ENCODE data around the gene UCN2.

Gene UCN2

DNA sequence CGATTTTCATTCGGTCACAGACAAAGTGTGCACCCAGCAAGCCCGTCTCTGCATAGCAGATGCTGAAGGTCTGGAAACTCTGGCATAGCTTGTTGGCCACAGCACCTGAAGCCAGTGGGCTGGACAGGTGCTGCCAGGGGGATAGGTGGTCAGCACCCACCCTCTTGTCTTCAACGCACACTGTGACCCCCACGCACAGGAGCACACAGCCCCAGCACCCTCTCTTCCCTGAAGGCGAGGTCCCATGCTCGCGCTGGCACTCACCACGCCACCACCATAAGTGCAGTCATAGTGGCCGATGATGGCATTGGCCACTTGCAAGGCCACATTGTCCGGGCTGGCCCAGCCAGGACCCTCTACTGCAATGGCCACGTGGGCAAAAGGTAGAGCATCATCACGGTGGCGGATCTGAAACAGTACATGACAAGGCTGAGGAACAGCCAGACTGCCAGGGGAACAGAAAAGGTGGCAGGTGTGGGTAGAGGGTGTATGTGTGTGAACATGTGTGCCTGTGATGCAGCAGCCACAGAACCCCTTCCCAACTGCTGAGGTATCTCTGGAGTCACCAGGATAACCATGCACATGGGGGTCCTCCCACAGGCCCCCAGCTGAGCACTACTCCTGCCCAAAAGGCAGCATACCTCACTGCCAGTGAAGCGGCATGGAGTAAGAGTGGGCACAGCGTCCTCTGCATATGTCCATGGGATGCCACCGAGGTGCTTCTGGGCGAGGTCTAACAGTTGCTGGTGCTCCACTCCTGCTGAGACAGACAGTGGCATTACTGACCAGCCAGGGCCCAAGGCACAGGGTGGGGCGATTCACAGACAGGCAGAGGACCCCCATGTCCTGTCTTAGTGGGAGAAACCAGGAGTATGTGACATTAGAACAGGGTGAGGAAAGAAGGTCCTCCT, 37.4 kb upstream of the UCN2 start:
- TF ChIP-seq, protein P1, sequence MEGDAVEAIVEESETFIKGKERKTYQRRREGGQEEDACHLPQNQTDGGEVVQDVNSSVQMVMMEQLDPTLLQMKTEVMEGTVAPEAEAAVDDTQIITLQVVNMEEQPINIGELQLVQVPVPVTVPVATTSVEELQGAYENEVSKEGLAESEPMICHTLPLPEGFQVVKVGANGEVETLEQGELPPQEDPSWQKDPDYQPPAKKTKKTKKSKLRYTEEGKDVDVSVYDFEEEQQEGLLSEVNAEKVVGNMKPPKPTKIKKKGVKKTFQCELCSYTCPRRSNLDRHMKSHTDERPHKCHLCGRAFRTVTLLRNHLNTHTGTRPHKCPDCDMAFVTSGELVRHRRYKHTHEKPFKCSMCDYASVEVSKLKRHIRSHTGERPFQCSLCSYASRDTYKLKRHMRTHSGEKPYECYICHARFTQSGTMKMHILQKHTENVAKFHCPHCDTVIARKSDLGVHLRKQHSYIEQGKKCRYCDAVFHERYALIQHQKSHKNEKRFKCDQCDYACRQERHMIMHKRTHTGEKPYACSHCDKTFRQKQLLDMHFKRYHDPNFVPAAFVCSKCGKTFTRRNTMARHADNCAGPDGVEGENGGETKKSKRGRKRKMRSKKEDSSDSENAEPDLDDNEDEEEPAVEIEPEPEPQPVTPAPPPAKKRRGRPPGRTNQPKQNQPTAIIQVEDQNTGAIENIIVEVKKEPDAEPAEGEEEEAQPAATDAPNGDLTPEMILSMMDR (IDR thresholded peaks at IDR 0.05; ENCODE audit: insufficient read depth, low read length, missing control alignments) = no peak
- no peak for DNase-seq (ENCODE audit: low read depth, low spot score)
- CTCF ChIA-PET = interaction anchor here (1.2 to 1.8 kb wide), 2 partner anchors 10 to 43 kb away, joined by 4 to 11 read pairs; no protein-coding TSS in a partner anchor

DNA sequence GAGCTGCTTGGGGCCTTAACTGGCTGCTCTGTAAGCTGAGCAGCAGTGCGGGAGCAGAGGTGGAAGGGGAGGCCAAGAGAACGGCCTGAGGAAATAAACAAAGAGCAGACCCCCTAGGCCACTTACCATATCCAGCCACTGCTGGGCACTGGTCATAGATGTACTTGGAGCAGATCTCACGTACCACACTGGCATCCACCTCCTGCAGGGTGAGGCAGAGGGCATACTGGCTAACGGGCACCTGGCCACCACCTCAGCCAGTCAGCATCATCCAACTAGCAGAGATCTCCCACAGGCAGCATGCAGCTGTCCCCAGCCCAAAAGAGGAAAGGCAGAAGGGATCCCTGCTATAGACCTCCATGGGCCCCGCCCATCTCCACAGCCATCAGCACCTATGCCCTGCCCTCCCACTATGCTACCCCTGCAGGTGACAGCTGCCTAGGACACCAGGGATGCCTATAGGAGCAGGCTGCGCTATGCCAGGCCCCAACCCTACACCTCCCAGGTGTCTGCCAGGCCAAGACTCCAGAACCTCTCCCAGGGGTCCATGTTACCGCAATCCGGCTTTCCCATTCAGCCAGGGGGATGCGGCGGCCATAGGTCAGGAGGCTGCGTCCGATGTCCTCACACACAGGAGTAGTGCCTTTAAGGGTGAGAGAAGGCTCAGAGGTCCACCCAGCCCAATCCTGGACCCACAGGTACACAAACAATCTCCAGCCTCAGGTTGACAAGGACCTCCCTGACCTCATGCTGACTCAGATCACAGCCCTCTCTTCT, 36.1 kb upstream of the UCN2 start:
- POLR2A ChIA-PET = interaction anchor here (1.2 to 1.7 kb wide), 2 partner anchors 9 to 35 kb away, joined by 3 to 7 read pairs; partner anchors contain the start of gene SLC26A6
- TF ChIP-seq, protein P1 (IDR thresholded peaks at IDR 0.05; ENCODE audit: insufficient read depth, low read length, missing control alignments) = no peak
- CTCF ChIA-PET = interaction anchor here (0.8 to 3.1 kb wide), 3 partner anchors 8 to 50 kb away, joined by 3 to 25 read pairs (median 4); partner anchors contain the start of gene PFKFB4
- DNase-seq (ENCODE audit: low read depth, low spot score) = no peak
- H3K4me3 ChIP-seq (ENCODE audit: low read depth, low read length) = peak overlapping the region; percentile 23; the same call in 1 of the 2 replicates

More for the DNA sequence above, 37.4 kb upstream of the UCN2 start:
- no peak overlapping the region for H3K4me3 ChIP-seq (ENCODE audit: low read depth, low read length)
- POLR2A ChIA-PET = no interaction called here

DNA sequence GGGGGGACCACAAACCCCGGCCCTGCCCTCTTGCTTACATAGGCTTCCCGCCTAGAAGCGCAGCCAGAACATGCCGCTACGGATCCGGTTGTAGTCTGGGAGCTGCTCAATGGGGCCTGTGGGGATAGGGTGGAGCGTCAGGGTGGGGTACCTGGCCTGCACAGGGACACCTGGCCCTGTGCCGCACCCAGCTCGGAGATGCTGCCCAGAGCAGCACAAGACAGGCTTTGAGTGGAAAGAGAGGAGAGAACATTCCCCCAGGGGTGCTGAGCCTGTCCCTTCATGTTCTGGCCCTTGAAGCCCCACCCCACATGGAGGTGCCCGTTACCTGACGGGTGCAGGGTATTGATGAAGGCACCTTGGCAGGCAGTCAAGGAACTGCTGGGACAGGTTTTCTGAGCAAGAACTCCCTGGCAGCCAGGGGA, 35.5 kb upstream of the UCN2 start:
- TF ChIP-seq, protein P1 (IDR thresholded peaks at IDR 0.05; ENCODE audit: insufficient read depth, low read length, missing control alignments) = no peak
- peak overlapping the region; percentile 23 for H3K4me3 ChIP-seq (ENCODE audit: low read depth, low read length)
- CTCF ChIA-PET = interaction anchor here (0.6 to 3.1 kb wide), 5 partner anchors 9 to 141 kb away, joined by 3 to 25 read pairs (median 4); partner anchors contain the start of genes PFKFB4 and TMEM89
- no peak for DNase-seq (ENCODE audit: low read depth, low spot score)
- POLR2A ChIA-PET = interaction anchor here (1.2 to 1.7 kb wide), 3 partner anchors 9 to 36 kb away, joined by 3 to 7 read pairs (median 4); partner anchors contain the start of gene SLC26A6

GRCh38 chr3:48598323-48599076, 34.9 kb upstream of the UCN2 start:
- peak overlapping the region; percentile 23 for H3K4me3 ChIP-seq (ENCODE audit: low read depth, low read length)
- TF ChIP-seq, protein P1 (IDR thresholded peaks at IDR 0.05; ENCODE audit: insufficient read depth, low read length, missing control alignments) = no peak
- ChIA-PET CTCF (interaction anchor here (0.6 to 3.1 kb wide), 7 partner anchors 10 to 141 kb away, joined by 3 to 25 read pairs (median 4); partner anchors contain the start of genes PFKFB4, SLC26A6, TMEM89 and UQCRC1), POLR2A (interaction anchor here (0.7 to 1.7 kb wide), 6 partner anchors 10 to 64 kb away, joined by 3 to 7 read pairs (median 4); partner anchors contain the start of genes CELSR3, SLC26A6 and UCN2)
- peak; percentile 82 for DNase-seq (ENCODE audit: low read depth, low spot score)

- ChIA-PET POLR2A (no interaction called here), CTCF (interaction anchor here (0.9 to 3.1 kb wide), 4 partner anchors 9 to 38 kb away, joined by 5 to 25 read pairs (median 6); partner anchors contain the start of genes PFKFB4, SLC26A6 and UQCRC1)
- TF ChIP-seq, protein P1 (IDR thresholded peaks at IDR 0.05; ENCODE audit: insufficient read depth, low read length, missing control alignments) = no peak
- DNase-seq (ENCODE audit: low read depth, low spot score) = no peak
- H3K4me3 ChIP-seq (ENCODE audit: low read depth, low read length) = no peak overlapping the region
These were observed 33.8 kb upstream of the UCN2 start for GRCh38 chr3:48597408-48597800.
